ENCODE data around the gene ZBTB40. TPM values are rescaled to one million over a fixed set of nuclear protein-coding genes. Genes with fewer than 3 reads are reported as not detected.

ZBTB40 gene
- total RNA-seq, 2 donors from 2014 or later, result 20.2 to 24.8 TPM

GRCh38 chr1:22416555-22417454 lies 34.8 kb upstream of the ZBTB40 start:
- peaks cover 41% of the 10 kb centered on the region for H3K27me3 Mint-ChIP-seq (ENCODE audit: low read depth)
- ATAC-seq (replicated peaks in 1 of 2), result peak; percentile 82
- H3K36me3 Mint-ChIP-seq (ENCODE audit: insufficient read depth in 2 of 2), result no peaks in the 10 kb centered on the region
- no peak overlapping the region for H3K4me3 Mint-ChIP-seq
- H3K27ac Mint-ChIP-seq, result no peak overlapping the region
- peaks cover 4% of the 10 kb centered on the region for H3K4me1 Mint-ChIP-seq (ENCODE audit: low read depth)
- H3K9me3 Mint-ChIP-seq, result no peaks in the 10 kb centered on the region
- DNase-seq, result peak; percentile 82 to 85

GRCh38 chr1:22417466-22417865 lies 34.2 kb upstream of the ZBTB40 start:
- ATAC-seq (replicated peaks in 1 of 2), result no peak

GRCh38 chr1:22418312-22418711 lies 33.3 kb upstream of the ZBTB40 start:
- Mint-ChIP-seq H3K27ac (no peak overlapping the region), H3K36me3 (ENCODE audit: insufficient read depth in 2 of 2) (no peaks in the 10 kb centered on the region), H3K9me3 (no peaks in the 10 kb centered on the region), H3K27me3 (ENCODE audit: low read depth) (peaks cover 37% of the 10 kb centered on the region), H3K4me3 (no peak overlapping the region), H3K4me1 (ENCODE audit: low read depth) (peaks cover 4% of the 10 kb centered on the region)
- DNase-seq (no peak), ATAC-seq (replicated peaks in 1 of 2) (no peak)

More at GRCh38 chr1:22417466-22417865, 34.2 kb upstream of the ZBTB40 start:
- Mint-ChIP-seq H3K4me1 (ENCODE audit: low read depth) (peaks cover 4% of the 10 kb centered on the region), H3K9me3 (no peaks in the 10 kb centered on the region), H3K36me3 (ENCODE audit: insufficient read depth in 2 of 2) (no peaks in the 10 kb centered on the region), H3K27me3 (ENCODE audit: low read depth) (peaks cover 37% of the 10 kb centered on the region), H3K27ac (no peak overlapping the region), H3K4me3 (no peak overlapping the region)
- DNase-seq, result no peak

DNA sequence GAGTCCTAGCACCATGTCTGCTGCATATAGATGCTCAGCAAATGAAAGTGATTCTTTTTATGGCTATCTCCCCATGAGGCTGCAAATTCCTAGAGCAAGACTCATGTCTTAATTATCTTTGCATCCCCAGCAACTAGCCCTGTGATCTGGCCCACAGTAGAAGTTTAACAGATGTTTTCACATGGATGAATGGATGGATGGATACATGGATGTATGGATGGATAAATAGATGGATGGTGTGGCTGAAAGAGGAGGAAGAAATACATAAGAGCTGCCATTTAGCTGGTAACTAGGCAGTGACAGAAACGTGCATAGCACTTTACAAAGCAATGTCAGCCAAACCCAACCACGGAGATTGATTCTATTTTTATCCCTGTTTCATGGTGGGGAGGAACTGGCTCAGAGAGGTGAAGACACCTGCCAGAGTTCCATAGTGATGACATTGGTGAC lies 32.7 kb upstream of the ZBTB40 start:
- Mint-ChIP-seq H3K27me3 (ENCODE audit: low read depth) (peaks cover 37% of the 10 kb centered on the region), H3K9me3 (no peaks in the 10 kb centered on the region), H3K4me1 (ENCODE audit: low read depth) (peaks cover 4% of the 10 kb centered on the region), H3K27ac (no peak overlapping the region), H3K36me3 (ENCODE audit: insufficient read depth in 2 of 2) (no peaks in the 10 kb centered on the region), H3K4me3 (no peak overlapping the region)
- no peak for ATAC-seq (replicated peaks in 1 of 2)
- DNase-seq, result no peak

- no peak overlapping the region for H3K4me3 Mint-ChIP-seq
- H3K4me1 Mint-ChIP-seq (ENCODE audit: low read depth), result peaks cover 4% of the 10 kb centered on the region
- DNase-seq (peak; percentile 71 to 72), ATAC-seq (replicated peaks in 1 of 2) (peak; percentile 81 to 89)
- H3K36me3 Mint-ChIP-seq (ENCODE audit: insufficient read depth in 2 of 2), result no peaks in the 10 kb centered on the region
- H3K27ac Mint-ChIP-seq, result no peak overlapping the region
- H3K27me3 Mint-ChIP-seq (ENCODE audit: low read depth), result peaks cover 37% of the 10 kb centered on the region
- H3K9me3 Mint-ChIP-seq, result no peaks in the 10 kb centered on the region
Measured at GRCh38 chr1:22420455-22421053, 31.1 kb upstream of the ZBTB40 start.

- Mint-ChIP-seq H3K9me3 (no peaks in the 10 kb centered on the region), H3K4me3 (no peak overlapping the region), H3K27me3 (ENCODE audit: low read depth) (no peaks in the 10 kb centered on the region), H3K27ac (no peak overlapping the region), H3K36me3 (ENCODE audit: insufficient read depth in 2 of 2) (no peaks in the 10 kb centered on the region), H3K4me1 (ENCODE audit: low read depth) (no peaks in the 10 kb centered on the region)
- DNase-seq (no peak), ATAC-seq (replicated peaks in 1 of 2) (no peak)
Measured at GRCh38 chr1:22426781-22427180, 24.9 kb upstream of the ZBTB40 start.

DNA sequence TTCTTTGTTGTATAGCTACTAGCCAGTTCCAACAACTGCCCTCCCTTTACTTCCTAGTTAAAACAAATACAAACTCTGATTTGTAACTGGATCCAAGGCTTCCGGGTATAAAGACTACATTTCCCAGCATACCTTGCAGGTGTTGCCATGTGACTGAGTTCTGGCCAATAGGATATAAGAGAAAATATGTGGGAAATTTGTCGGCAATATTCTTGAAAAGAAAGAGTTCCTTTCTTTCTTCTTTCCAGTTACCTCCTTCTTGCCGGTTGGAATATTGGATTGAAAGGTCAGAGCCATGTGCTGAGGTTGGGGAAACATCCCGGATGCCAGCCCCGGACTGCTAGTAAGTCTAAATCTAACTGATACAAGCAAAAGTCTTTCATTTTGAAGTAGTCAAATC lies 23.0 kb upstream of the ZBTB40 start:
- ATAC-seq (replicated peaks in 1 of 2), result peak; percentile 73 to 76
- DNase-seq, result peak; percentile 16 to 40
- Mint-ChIP-seq H3K27me3 (ENCODE audit: low read depth) (no peaks in the 10 kb centered on the region), H3K27ac (no peak overlapping the region), H3K36me3 (ENCODE audit: insufficient read depth in 2 of 2) (no peaks in the 10 kb centered on the region), H3K9me3 (no peaks in the 10 kb centered on the region), H3K4me3 (peak overlapping the region; percentile 68 to 75), H3K4me1 (ENCODE audit: low read depth) (no peaks in the 10 kb centered on the region)

- H3K27me3 Mint-ChIP-seq (ENCODE audit: low read depth), result peaks cover 4% of the 10 kb centered on the region
- ATAC-seq (replicated peaks in 1 of 2) (no peak), DNase-seq (no peak)
- H3K4me1 Mint-ChIP-seq (ENCODE audit: low read depth), result no peaks in the 10 kb centered on the region
- H3K27ac Mint-ChIP-seq, result no peak overlapping the region
- H3K4me3 Mint-ChIP-seq, result no peak overlapping the region
- no peaks in the 10 kb centered on the region for H3K9me3 Mint-ChIP-seq
- H3K36me3 Mint-ChIP-seq (ENCODE audit: insufficient read depth in 2 of 2), result no peaks in the 10 kb centered on the region
Measured at GRCh38 chr1:22431965-22432364, 19.7 kb upstream of the ZBTB40 start.

- H3K27me3 Mint-ChIP-seq (ENCODE audit: low read depth), result peaks cover 6% of the 10 kb centered on the region
- no peak for ATAC-seq (replicated peaks in 1 of 2)
- no peaks in the 10 kb centered on the region for H3K4me1 Mint-ChIP-seq (ENCODE audit: low read depth)
- peaks cover 0 to 2% of the 10 kb centered on the region in 2 donors for H3K36me3 Mint-ChIP-seq (ENCODE audit: insufficient read depth in 2 of 2)
- H3K4me3 Mint-ChIP-seq, result no peak overlapping the region
- H3K9me3 Mint-ChIP-seq, result peaks cover 0 to 2% of the 10 kb centered on the region in 2 donors
- no peak overlapping the region for H3K27ac Mint-ChIP-seq
- DNase-seq, result no peak
Measured at GRCh38 chr1:22434717-22435116, 16.9 kb upstream of the ZBTB40 start.

- H3K27me3 Mint-ChIP-seq (ENCODE audit: low read depth), result peaks cover 7% of the 10 kb centered on the region
- H3K27ac Mint-ChIP-seq, result no peak overlapping the region
- no peak overlapping the region for H3K4me3 Mint-ChIP-seq
- H3K9me3 Mint-ChIP-seq, result peaks cover 5 to 7% of the 10 kb centered on the region in 2 donors
- H3K36me3 Mint-ChIP-seq (ENCODE audit: insufficient read depth in 2 of 2), result peaks cover 2 to 14% of the 10 kb centered on the region in 2 donors
- DNase-seq, result no peak
- no peak for ATAC-seq (replicated peaks in 1 of 2)
- H3K4me1 Mint-ChIP-seq (ENCODE audit: low read depth), result no peaks in the 10 kb centered on the region
Measured at GRCh38 chr1:22436948-22437347, 14.7 kb upstream of the ZBTB40 start.

DNA sequence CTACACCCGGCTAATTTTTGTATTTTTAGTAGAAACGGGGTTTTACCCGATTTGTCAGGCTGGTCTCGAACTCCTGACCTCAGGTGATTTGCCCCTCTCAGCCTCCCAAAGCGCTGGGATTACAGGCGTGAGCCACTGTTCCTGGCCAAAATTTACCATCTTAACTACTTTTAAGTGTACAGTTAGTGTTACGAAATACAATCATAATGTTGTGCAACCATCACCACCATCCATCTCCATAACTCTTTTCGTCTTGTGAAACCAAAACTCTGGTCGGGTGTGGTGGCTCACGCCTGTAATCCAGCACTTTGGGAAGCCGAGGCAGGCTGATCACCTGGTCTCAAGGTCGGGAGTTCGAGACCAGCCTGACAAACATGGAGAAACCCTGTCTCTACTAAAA lies 14.1 kb upstream of the ZBTB40 start:
- Mint-ChIP-seq H3K27ac (no peak overlapping the region), H3K4me3 (no peak overlapping the region), H3K9me3 (peaks cover 5 to 10% of the 10 kb centered on the region in 2 donors), H3K4me1 (ENCODE audit: low read depth) (no peaks in the 10 kb centered on the region), H3K27me3 (ENCODE audit: low read depth) (peaks cover 11% of the 10 kb centered on the region), H3K36me3 (ENCODE audit: insufficient read depth in 2 of 2) (peaks cover 2 to 14% of the 10 kb centered on the region in 2 donors)
- ATAC-seq (replicated peaks in 1 of 2), result no peak
- no peak for DNase-seq

DNA sequence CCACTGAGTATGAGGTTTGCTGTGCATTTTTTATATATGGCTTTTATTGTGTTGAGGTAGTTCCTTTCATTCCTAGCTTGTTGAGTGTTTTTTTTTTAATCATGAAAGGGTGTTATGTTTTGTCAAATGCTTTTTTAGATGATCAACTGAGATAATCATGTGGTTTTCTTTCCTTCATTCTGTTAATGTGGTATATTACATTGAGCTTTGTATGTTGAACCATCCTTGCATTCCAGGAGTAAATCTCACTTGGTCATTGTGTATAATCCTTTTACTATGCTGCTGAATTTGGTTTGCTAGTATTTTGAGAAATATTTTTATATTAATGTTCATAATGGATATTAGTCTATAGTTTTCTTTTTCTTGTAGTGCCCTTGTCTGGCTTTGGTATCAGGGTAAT lies 11.1 kb upstream of the ZBTB40 start:
- H3K4me1 Mint-ChIP-seq (ENCODE audit: low read depth), result no peaks in the 10 kb centered on the region
- no peak overlapping the region for H3K4me3 Mint-ChIP-seq
- peaks cover 2 to 14% of the 10 kb centered on the region in 2 donors for H3K36me3 Mint-ChIP-seq (ENCODE audit: insufficient read depth in 2 of 2)
- peaks cover 16% of the 10 kb centered on the region for H3K27me3 Mint-ChIP-seq (ENCODE audit: low read depth)
- DNase-seq (no peak), ATAC-seq (replicated peaks in 1 of 2) (no peak)
- peaks cover 5 to 10% of the 10 kb centered on the region in 2 donors for H3K9me3 Mint-ChIP-seq
- no peak overlapping the region for H3K27ac Mint-ChIP-seq

DNA sequence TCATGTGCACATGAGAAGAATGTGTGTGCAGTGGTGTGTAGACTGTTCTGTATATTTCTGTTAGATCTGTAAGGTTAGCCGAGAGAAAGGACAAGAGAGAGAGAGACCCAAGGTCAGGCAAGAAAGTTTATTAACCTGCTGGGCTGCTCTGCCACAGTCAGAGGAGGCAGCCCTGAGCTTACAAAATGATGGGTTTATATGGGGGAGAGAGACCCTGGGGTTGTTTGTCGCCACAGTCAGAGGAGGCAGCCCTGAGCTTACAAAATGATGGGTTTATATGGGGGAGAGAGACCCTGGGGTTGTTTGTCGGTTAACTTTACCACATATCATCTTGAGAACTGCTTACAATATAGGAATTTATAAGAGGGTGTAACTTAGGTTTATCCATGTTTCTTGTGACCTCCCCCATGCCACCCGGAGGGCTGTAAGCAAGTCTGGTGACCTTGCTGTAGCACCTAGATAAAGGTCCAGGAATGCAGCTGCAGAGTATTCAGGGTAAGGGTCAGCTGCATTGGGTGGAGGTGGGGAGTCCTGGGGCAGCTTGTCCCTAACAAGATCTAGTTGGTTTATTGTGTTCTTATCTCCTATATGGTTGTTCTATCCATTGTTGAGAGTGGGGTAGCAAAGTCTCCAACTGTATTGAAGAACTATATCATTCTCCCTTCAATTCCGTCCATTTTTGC lies 9.3 kb upstream of the ZBTB40 start:
- Mint-ChIP-seq H3K36me3 (ENCODE audit: insufficient read depth in 2 of 2) (peaks cover 2 to 14% of the 10 kb centered on the region in 2 donors), H3K4me1 (ENCODE audit: low read depth) (no peaks in the 10 kb centered on the region), H3K27me3 (ENCODE audit: low read depth) (peaks cover 10% of the 10 kb centered on the region), H3K4me3 (no peak overlapping the region), H3K27ac (no peak overlapping the region), H3K9me3 (peaks cover 5 to 10% of the 10 kb centered on the region in 2 donors)
- no peak for DNase-seq
- ATAC-seq (replicated peaks in 1 of 2), result no peak

All from activated T-cell treated with anti-CD3 and anti-CD28 coated beads, Interleukin-2, amount 50 U/mL, for 72 hours (primary cell).